ENCODE results near the gene ZER1. TPM values are rescaled to one million over a fixed set of nuclear protein-coding genes. Genes with fewer than 3 reads are reported as not detected.
A peak's percentile ranks its signal among the peaks of the same experiment; 100 is the strongest.

Gene ZER1
- total RNA-seq, 2 experiments from 2014 or later = 11.0 to 15.1 TPM

- no peaks in the 10 kb centered on the region for H3K9me3 ChIP-seq (ENCODE audit: low read length)
- DNase-seq (ENCODE audit: low spot score) = no peak
- peaks cover 19% of the 10 kb centered on the region for H3K4me1 ChIP-seq (ENCODE audit: insufficient read depth, low read length, poor library complexity, severe bottlenecking)
- no peak overlapping the region for H2AFZ ChIP-seq (ENCODE audit: low read length)
- TF ChIP-seq CTCF (conservative IDR thresholded peaks at IDR 0.05; ENCODE audit: low read length) = no peak
- no peak for TF ChIP-seq EZH2phosphoT487 (IDR thresholded peaks at IDR 0.05; ENCODE audit: borderline replicate concordance, low read depth, low read length)
- no peak overlapping the region for H3K27ac ChIP-seq (ENCODE audit: low read depth, low read length, poor library complexity, severe bottlenecking)
- ChIA-PET CTCF (ENCODE audit: unreplicated experiment) (no interaction called here), POLR2A (no interaction called here)
- intact Hi-C loops (cut with micrococcal nuclease; ENCODE audit: unreplicated experiment) = loop anchor here (10.0 kb wide), 3 partner anchors 85 to 195 kb away; partner anchors contain the start of genes PHYHD1 and SPTAN1
- no peaks in the 10 kb centered on the region for H3K9me2 ChIP-seq (ENCODE audit: insufficient read depth, low read length)
- no peaks in the 10 kb centered on the region for H4K20me1 ChIP-seq (ENCODE audit: insufficient read depth, low read length)
- H3K79me2 ChIP-seq (ENCODE audit: insufficient read depth, low read depth, low read length) = no peaks in the 10 kb centered on the region
- peaks cover 6% of the 10 kb centered on the region; the same call in 1 of the 2 replicates for H3K36me3 ChIP-seq (ENCODE audit: insufficient read depth, low read length)
- H3K4me3 ChIP-seq (ENCODE audit: low read depth, low read length, poor library complexity, severe bottlenecking) = no peak overlapping the region
- no peak overlapping the region for H3K4me2 ChIP-seq (ENCODE audit: low read length)
- no TSS peak for BruUV-seq (replicated peaks)
These were observed 42.4 kb downstream of the ZER1 start for GRCh38 chr9:128729302-128729701.

- H4K20me1 ChIP-seq (ENCODE audit: insufficient read depth, low read length) = no peaks in the 10 kb centered on the region
- no peak overlapping the region for H3K4me3 ChIP-seq (ENCODE audit: low read depth, low read length, poor library complexity, severe bottlenecking)
- H3K79me2 ChIP-seq (ENCODE audit: insufficient read depth, low read depth, low read length) = peaks cover 5% of the 10 kb centered on the region; the same call in 1 of the 2 replicates
- H3K4me1 ChIP-seq (ENCODE audit: insufficient read depth, low read length, poor library complexity, severe bottlenecking) = peaks cover 19% of the 10 kb centered on the region
- DNase-seq (ENCODE audit: low spot score) = no peak
- H3K4me2 ChIP-seq (ENCODE audit: low read length) = no peak overlapping the region
- no TSS peak for BruUV-seq (replicated peaks)
- no peak for TF ChIP-seq CTCF (conservative IDR thresholded peaks at IDR 0.05; ENCODE audit: low read length)
- TF ChIP-seq EZH2phosphoT487 (IDR thresholded peaks at IDR 0.05; ENCODE audit: borderline replicate concordance, low read depth, low read length) = no peak
- peaks cover 4% of the 10 kb centered on the region; the same call in 1 of the 2 replicates for H3K36me3 ChIP-seq (ENCODE audit: insufficient read depth, low read length)
- intact Hi-C loops (cut with micrococcal nuclease; ENCODE audit: unreplicated experiment) = loop anchor here (10.0 kb wide), 3 partner anchors 83 to 197 kb away; partner anchors contain the start of genes PHYHD1 and SPTAN1
- no peak overlapping the region for H2AFZ ChIP-seq (ENCODE audit: low read length)
- CTCF ChIA-PET (ENCODE audit: unreplicated experiment) = no interaction called here
- no peaks in the 10 kb centered on the region for H3K9me2 ChIP-seq (ENCODE audit: insufficient read depth, low read length)
- no peaks in the 10 kb centered on the region for H3K9me3 ChIP-seq (ENCODE audit: low read length)
- POLR2A ChIA-PET = interaction anchor here (0.6 kb wide), 1 partner anchor 143 kb away, joined by 5 read pairs; no protein-coding TSS in a partner anchor
- no peak overlapping the region for H3K27ac ChIP-seq (ENCODE audit: low read depth, low read length, poor library complexity, severe bottlenecking)
These were observed 43.4 kb downstream of the ZER1 start for GRCh38 chr9:128728298-128728697.

- ChIA-PET POLR2A (interaction anchor here (0.6 to 0.7 kb wide), 2 partner anchors 144 to 1338 kb away, joined by 3 to 5 read pairs; no protein-coding TSS in a partner anchor), CTCF (ENCODE audit: unreplicated experiment) (no interaction called here)
- Histone ChIP-seq H3K9me2 (ENCODE audit: insufficient read depth, low read length) (no peaks in the 10 kb centered on the region), H3K9me3 (ENCODE audit: low read length) (no peaks in the 10 kb centered on the region), H3K36me3 (ENCODE audit: insufficient read depth, low read length) (no peaks in the 10 kb centered on the region), H3K4me2 (ENCODE audit: low read length) (no peak overlapping the region), H2AFZ (ENCODE audit: low read length) (no peak overlapping the region), H4K20me1 (ENCODE audit: insufficient read depth, low read length) (no peaks in the 10 kb centered on the region), H3K4me1 (ENCODE audit: insufficient read depth, low read length, poor library complexity, severe bottlenecking) (peaks cover 24% of the 10 kb centered on the region), H3K79me2 (ENCODE audit: insufficient read depth, low read depth, low read length) (peaks cover 5% of the 10 kb centered on the region; the same call in 1 of the 2 replicates), H3K27ac (ENCODE audit: low read depth, low read length, poor library complexity, severe bottlenecking) (no peak overlapping the region), H3K4me3 (ENCODE audit: low read depth, low read length, poor library complexity, severe bottlenecking) (no peak overlapping the region)
- intact Hi-C loops (cut with micrococcal nuclease; ENCODE audit: unreplicated experiment) = loop anchor here (10.0 kb wide), 3 partner anchors 83 to 197 kb away; partner anchors contain the start of genes PHYHD1 and SPTAN1
- TF ChIP-seq EZH2phosphoT487 (IDR thresholded peaks at IDR 0.05; ENCODE audit: borderline replicate concordance, low read depth, low read length) = no peak
- no peak for TF ChIP-seq CTCF (conservative IDR thresholded peaks at IDR 0.05; ENCODE audit: low read length)
- DNase-seq (ENCODE audit: low spot score) = peak; percentile 25
- no TSS peak for BruUV-seq (replicated peaks)
These were observed 44.0 kb downstream of the ZER1 start for GRCh38 chr9:128727640-128728248.

Measured in OCI-LY7 (cell line).